CD4-positive, alpha-beta T cell treated with Interferon gamma for 1 hour (primary cell): ENCODE results near the gene CUL4A.
"Not testable (repeated sequence)": the region's sequence is repeated elsewhere in the genome, so short reads cannot be mapped to it uniquely, and the experiment has no call there.

Experiments
- DNase-seq: peaks from one replicate; pipeline ENCODE4 v3.0.0-alpha.2; 2020

CUL4A gene

DNA sequence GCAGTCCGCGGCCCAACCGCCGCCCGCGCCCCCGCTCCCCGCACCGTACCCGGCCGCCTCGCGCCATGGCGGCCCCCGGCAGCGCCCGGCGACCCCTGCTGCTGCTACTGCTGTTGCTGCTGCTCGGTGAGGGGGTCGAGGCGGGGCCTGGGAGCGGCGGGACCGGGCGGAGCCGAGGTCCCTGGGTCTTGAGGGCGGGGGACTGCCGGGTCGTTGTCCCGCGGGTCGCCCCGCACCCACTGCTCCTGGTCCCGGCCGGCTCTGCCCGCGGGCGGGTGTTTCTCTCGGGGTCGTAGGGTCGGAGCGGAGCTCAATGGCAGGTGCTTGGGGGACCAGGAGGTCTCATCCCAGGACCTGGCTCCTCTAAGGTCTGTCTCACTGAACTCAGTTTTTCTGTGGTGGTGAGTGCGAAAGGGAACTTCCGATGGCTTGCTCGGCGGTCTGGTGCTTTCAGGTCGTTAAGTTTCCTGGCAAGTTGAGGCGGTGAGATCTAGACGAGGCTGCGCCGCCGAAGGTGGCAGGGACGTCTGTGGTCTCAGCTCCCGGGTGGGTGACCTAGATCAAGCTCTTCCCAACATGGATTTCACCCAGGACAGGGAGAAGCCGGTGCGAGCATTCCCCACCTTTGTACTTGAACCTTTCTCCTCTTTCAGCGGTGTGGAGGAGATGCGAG is 88.1 kb downstream of the CUL4A start:
- peak; percentile 62 for DNase-seq

DNA sequence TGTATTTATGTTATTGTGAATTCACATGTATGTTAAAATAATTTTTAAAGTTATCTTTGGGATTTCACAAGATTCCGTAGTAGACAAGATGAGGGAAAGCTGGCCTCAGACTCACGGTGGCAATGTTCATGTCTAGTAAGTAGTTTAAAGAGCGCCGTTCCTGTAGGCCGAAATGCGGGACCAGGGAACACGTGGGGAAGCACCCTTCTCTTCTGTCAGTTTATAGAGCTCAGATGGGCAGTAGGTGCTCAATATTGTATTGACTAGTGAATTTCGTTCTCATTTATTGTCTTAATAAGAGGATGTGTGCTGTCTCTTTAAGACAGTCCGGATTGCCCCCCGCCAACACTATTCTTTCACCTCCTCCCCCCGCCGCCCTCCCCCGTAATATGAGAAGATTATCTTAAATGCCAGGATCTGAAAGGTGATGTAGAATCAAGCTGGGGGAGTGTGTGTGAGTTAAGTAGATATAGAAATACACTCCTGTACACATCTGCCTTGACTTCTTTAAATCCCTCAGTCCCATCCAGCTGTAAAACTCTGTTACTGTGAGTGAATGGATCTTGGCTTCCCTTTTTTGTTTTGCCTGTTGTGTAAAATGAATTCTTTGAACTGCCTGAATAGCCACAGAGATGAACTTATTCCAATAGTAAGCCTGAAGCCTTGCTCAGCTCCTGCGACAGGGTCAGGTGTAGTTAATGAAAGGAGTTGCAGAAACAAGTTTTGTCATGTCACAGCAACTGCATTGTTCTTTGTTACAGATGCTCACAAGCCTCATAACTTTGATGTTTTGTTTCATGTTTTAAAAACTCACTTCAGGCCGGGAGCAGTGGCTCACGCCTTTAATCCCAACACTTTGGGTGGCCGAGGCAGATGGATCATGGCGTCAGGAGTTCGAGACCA is 88.9 kb downstream of the CUL4A start:
- DNase-seq: no peak

DNA sequence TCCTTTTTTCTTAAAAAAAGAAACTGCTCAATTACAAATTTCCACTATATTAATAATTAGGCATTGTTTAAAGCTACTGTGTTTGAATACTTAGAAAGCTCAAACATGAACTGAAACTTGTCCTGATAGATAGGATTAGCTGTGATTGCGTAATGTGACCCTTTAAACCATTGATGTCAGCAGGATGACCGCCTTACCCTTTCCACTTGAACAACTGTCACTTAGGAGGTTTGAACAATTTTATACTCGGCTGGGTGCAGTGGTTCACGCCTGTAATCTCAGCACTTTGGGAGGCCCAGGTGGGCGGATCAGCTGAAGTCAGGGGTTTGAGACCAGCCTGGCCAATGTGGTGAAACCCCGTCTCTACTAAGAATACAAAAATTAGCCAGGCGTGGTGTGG is 90.5 kb downstream of the CUL4A start:
- no peak for DNase-seq

DNA sequence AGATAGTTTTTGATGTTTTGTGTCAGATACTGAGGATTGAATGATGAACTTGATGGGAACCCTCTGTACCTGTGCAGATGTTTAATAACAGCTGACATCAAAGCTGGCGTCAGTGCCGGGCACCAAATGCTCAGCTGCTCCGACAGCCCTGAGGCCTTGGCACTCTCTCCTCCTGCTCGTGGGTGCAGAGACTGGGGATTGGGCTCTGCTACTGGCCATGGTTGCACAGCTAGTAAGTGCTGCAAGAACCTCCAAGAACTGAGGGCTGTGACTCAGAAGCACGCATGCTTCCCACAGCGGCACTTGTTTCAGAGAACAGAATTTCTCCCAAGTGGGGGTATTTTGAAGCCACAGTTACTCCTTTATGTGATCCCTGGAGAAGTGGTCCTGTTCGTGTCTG is 93.6 kb downstream of the CUL4A start:
- no peak for DNase-seq

DNA sequence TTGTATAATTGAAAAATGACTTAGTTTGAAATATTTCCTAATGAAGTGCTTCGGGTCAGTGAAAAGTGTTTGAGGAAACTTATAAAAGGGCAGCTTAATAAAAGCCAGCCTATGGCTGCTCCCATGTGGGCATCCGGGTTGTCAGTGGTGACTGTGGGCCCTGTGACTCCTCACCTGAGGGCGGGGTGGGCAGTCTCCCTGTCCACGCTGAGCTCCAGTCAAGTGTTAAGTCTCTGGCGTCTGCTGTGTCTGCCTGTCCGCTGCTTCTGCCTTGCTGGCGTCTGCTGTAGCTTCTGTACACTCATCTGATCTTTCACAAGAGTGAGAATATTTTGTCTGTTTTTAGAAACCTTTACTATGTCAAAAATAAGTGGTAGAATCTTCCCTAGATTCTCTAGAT is 94.7 kb downstream of the CUL4A start:
- no peak for DNase-seq

DNA sequence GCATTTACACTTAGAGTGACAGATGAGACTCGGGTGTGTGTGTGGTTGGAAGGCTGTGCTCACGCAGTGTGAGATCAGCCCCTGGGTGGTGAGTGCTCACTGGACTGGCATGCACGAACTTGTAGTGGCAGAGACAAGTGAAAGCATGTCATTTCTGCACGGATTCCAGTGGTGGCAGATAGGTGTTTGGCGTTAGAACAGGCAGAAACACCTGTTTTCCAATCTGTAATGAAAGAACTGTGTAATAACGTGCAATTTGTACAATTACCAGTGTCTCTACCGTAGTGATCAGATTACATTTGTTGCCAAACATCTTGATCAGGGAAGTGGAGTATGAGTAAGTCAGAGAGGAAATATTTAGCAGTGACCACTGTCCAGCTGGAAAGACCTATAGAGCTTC is 95.8 kb downstream of the CUL4A start:
- DNase-seq: no peak

DNA sequence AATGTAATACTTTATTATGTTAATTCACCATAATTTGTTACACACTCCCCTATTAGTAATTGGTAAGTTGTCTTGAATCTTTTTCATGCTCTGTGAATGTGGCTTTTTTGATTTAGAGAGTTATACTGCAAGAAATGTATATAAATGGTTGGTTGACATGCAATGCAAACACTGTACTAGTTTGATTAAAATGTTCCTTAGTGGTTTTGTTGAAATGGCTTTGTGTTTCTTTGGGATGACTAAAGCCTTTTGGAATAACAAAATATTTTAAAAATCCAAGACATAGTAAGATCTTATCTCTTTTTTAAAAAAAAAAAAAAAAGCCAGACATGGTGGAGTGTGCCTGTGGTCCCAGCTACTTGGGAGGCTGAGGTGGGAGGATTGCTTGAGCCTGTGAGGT is 98.1 kb downstream of the CUL4A start:
- DNase-seq: no peak

DNA sequence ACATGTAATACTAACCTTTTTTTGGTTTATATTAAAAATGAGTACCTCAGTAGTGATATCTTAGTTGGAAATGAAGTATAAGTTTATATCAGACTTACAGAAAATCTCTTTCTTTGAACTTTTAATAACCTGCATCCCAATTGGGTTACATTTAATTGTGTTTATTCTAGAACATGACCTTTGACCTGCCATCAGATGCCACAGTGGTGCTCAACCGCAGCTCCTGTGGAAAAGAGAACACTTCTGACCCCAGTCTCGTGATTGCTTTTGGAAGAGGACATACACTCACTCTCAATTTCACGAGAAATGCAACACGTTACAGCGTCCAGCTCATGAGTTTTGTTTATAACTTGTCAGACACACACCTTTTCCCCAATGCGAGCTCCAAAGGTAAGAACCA is 100.1 kb downstream of the CUL4A start:
- DNase-seq: no peak

DNA sequence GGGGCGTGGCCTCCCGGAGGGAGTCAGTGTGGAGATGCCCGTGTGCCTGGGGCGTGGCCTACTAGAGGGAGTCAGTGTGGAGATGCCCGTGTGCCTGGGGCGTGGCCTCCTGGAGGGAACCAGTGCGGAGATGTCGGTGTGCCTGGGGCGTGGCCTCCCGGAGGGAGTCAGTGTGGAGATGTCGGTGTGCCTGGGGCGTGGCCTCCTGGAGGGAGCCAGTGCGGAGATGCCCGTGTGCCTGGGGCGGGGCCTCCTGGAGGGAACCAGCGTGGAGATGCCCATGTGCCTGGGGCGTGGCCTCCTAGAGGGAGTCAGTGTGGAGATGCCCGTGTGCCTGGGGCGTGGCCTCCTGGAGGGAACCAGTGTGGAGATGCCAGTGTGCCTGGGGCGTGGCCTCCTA is 104.7 kb downstream of the CUL4A start:
- DNase-seq: not testable (repeated sequence)

DNA sequence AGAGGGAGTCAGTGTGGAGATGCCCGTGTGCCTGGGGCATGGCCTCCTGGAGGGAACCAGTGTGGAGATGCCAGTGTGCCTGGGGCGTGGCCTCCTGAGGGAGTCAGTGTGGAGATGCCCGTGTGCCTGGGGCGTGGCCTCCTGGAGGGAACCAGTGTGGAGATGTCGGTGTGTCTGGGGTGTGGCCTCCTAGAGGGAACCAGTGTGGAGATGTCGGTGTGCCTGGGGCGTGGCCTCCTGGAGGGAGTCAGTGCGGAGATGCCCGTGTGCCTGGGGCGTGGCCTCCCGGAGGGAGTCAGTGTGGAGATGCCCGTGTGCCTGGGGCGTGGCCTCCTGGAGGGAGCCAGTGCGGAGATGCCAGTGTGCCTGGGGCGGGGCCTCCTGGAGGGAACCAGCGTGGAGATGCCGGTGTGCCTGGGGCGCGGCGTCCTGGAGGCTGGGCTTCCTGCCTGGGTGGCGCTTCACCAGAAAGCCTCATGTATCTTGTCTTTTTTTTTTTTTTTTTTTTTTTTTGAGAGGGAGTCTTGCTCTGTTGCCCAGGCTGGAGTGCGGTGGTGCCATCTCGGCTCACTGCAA is 105.6 kb downstream of the CUL4A start:
- DNase-seq: not testable (repeated sequence)

DNA sequence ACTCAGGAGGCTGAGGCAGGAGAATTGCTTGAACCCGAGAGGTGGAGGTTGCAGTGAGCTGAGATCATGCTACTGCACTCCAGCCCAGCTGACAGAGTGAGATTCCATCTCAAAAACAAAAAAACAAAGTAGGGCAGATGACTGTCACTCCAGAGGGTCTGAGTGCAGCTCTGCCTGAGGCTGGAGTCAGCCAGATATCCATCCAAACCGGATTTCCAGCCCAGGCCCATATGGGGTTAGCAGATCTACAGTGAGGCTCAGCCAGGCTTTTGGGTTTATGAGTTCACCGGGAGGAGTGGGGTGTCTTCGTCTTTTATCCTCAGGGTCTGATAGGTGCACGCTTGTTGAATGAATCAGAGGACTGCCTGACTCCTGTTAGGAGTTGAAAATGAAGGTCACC is 106.6 kb downstream of the CUL4A start:
- DNase-seq: no peak
